ENCODE results near the gene TBC1D7. TPM values are rescaled to one million over a fixed set of nuclear protein-coding genes. Genes with fewer than 3 reads are reported as not detected.
A peak's percentile ranks its signal among the peaks of the same experiment; 100 is the strongest.

TBC1D7 gene
- total and polyA plus RNA-seq, 2 donors (not counting 1 experiment from before 2014, with no cell fraction given): 21.5 to 22.3 TPM

GRCh38 chr6:13283331-13283730 lies 45.0 kb downstream of the TBC1D7 start:
- Histone ChIP-seq H2AFZ (ENCODE audit: insufficient read depth, low read depth, low read length, poor library complexity, severe bottlenecking) (no peak overlapping the region), H3K79me2 (ENCODE audit: control insufficient read depth, insufficient read depth, low read length) (peaks cover 55% of the 10 kb centered on the region), H3K4me2 (replicated peaks; ENCODE audit: low read depth, low read length, poor library complexity, severe bottlenecking) (no peak overlapping the region), H3K9ac (ENCODE audit: low read length) (no peak overlapping the region), H3K27me3 (replicated peaks in 1 of 4; ENCODE audit: control extremely low read depth in 1 of 4, control insufficient read depth in 3 of 4, insufficient read depth in 4 of 4, low read length in 3 of 4) (no peaks in the 10 kb centered on the region), H3K36me3 (replicated peaks in 1 of 2; ENCODE audit: control extremely low read depth in 1 of 2, control insufficient read depth in 1 of 2, extremely low read depth in 1 of 2, insufficient read depth in 2 of 2, low read length in 1 of 2) (peaks cover 22 to 94% of the 10 kb centered on the region in 2 experiments), H3K27ac (ENCODE audit: low read length in 2 of 2) (no peak overlapping the region), H3K4me3 (ENCODE audit: control extremely low read depth in 1 of 5, extremely low read depth in 1 of 5, insufficient read depth in 1 of 5, low read depth in 2 of 5, low read length in 4 of 5) (no peak overlapping the region), H4K20me1 (ENCODE audit: control insufficient read depth, insufficient read depth, low read length, poor library complexity, severe bottlenecking) (peaks cover 73% of the 10 kb centered on the region), H3K9me3 (ENCODE audit: control extremely low read depth in 1 of 3, control insufficient read depth in 2 of 3, insufficient read depth in 1 of 3, low read length in 2 of 3) (peaks cover 0 to 17% (median 7%) of the 10 kb centered on the region in 3 donors), H3K4me1 (ENCODE audit: control insufficient read depth in 2 of 2, insufficient read depth in 2 of 2, low read length in 2 of 2) (peaks cover 45 to 56% of the 10 kb centered on the region in 2 donors)
- no peaks in the 10 kb centered on the region for H3K27me3 Mint-ChIP-seq
- 98% methylated on average over 14 of the region's 14 CpGs for WGBS (ENCODE audit: insufficient coverage)
- TF ChIP-seq CTCF (IDR thresholded peaks at IDR 0.05) (no peak), EZH2 (IDR thresholded peaks at IDR 0.05; ENCODE audit: borderline replicate concordance, insufficient read depth, low read depth, low read length, poor library complexity, severe bottlenecking) (no peak)
- peaks cover 78% of the 10 kb centered on the region for H3K4me1 Mint-ChIP-seq
- H3K9me3 Mint-ChIP-seq (ENCODE audit: insufficient read depth): no peaks in the 10 kb centered on the region
- ChIA-PET POLR2A (no interaction called here), CTCF (interaction anchor here (1.3 kb wide), 1 partner anchor 88 kb away, joined by 5 read pairs; no protein-coding TSS in a partner anchor)
- H3K27ac Mint-ChIP-seq: peak overlapping the region; percentile 2
- DNase-seq: no peak
- intact Hi-C loops (cut with micrococcal nuclease): no loop called here
- H3K4me3 Mint-ChIP-seq: no peak overlapping the region
- no peak for ATAC-seq (ENCODE audit: low read depth)

GRCh38 chr6:13282393-13283069 lies 45.8 kb downstream of the TBC1D7 start:
- Histone ChIP-seq H3K27me3 (replicated peaks in 1 of 4; ENCODE audit: control extremely low read depth in 1 of 4, control insufficient read depth in 3 of 4, insufficient read depth in 4 of 4, low read length in 3 of 4) (no peaks in the 10 kb centered on the region), H3K27ac (ENCODE audit: low read length in 2 of 2) (peak overlapping the region in 1 of 2 donors; percentile 35), H3K36me3 (replicated peaks in 1 of 2; ENCODE audit: control extremely low read depth in 1 of 2, control insufficient read depth in 1 of 2, extremely low read depth in 1 of 2, insufficient read depth in 2 of 2, low read length in 1 of 2) (peaks cover 16 to 92% of the 10 kb centered on the region in 2 experiments), H3K4me2 (replicated peaks; ENCODE audit: low read depth, low read length, poor library complexity, severe bottlenecking) (no peak overlapping the region), H3K4me3 (ENCODE audit: control extremely low read depth in 1 of 5, extremely low read depth in 1 of 5, insufficient read depth in 1 of 5, low read depth in 2 of 5, low read length in 4 of 5) (no peak overlapping the region), H3K4me1 (ENCODE audit: control insufficient read depth in 2 of 2, insufficient read depth in 2 of 2, low read length in 2 of 2) (peaks cover 52 to 64% of the 10 kb centered on the region in 2 donors), H4K20me1 (ENCODE audit: control insufficient read depth, insufficient read depth, low read length, poor library complexity, severe bottlenecking) (peaks cover 72% of the 10 kb centered on the region), H3K9me3 (ENCODE audit: control extremely low read depth in 1 of 3, control insufficient read depth in 2 of 3, insufficient read depth in 1 of 3, low read length in 2 of 3) (peaks cover 0 to 10% (median 6%) of the 10 kb centered on the region in 3 donors), H3K79me2 (ENCODE audit: control insufficient read depth, insufficient read depth, low read length) (peaks cover 60% of the 10 kb centered on the region), H2AFZ (ENCODE audit: insufficient read depth, low read depth, low read length, poor library complexity, severe bottlenecking) (no peak overlapping the region), H3K9ac (ENCODE audit: low read length) (no peak overlapping the region)
- no peaks in the 10 kb centered on the region for H3K9me3 Mint-ChIP-seq (ENCODE audit: insufficient read depth)
- peak overlapping the region; percentile 74 for H3K27ac Mint-ChIP-seq
- 73% methylated on average over 6 of the region's 8 CpGs for WGBS (ENCODE audit: insufficient coverage)
- peaks cover 81% of the 10 kb centered on the region for H3K4me1 Mint-ChIP-seq
- no peaks in the 10 kb centered on the region for H3K27me3 Mint-ChIP-seq
- ATAC-seq (ENCODE audit: low read depth): no peak
- CTCF ChIA-PET: interaction anchor here (1.3 kb wide), 1 partner anchor 87 kb away, joined by 5 read pairs; no protein-coding TSS in a partner anchor
- intact Hi-C loops (cut with micrococcal nuclease): no loop called here
- no peak for TF ChIP-seq CTCF (IDR thresholded peaks at IDR 0.05)
- no peak for TF ChIP-seq EZH2 (IDR thresholded peaks at IDR 0.05; ENCODE audit: borderline replicate concordance, insufficient read depth, low read depth, low read length, poor library complexity, severe bottlenecking)
- POLR2A ChIA-PET: no interaction called here
- no peak for DNase-seq
- no peak overlapping the region for H3K4me3 Mint-ChIP-seq

Data from B cell (primary cell).